Measurements from ENCODE around the gene SSBP3.

DNA sequence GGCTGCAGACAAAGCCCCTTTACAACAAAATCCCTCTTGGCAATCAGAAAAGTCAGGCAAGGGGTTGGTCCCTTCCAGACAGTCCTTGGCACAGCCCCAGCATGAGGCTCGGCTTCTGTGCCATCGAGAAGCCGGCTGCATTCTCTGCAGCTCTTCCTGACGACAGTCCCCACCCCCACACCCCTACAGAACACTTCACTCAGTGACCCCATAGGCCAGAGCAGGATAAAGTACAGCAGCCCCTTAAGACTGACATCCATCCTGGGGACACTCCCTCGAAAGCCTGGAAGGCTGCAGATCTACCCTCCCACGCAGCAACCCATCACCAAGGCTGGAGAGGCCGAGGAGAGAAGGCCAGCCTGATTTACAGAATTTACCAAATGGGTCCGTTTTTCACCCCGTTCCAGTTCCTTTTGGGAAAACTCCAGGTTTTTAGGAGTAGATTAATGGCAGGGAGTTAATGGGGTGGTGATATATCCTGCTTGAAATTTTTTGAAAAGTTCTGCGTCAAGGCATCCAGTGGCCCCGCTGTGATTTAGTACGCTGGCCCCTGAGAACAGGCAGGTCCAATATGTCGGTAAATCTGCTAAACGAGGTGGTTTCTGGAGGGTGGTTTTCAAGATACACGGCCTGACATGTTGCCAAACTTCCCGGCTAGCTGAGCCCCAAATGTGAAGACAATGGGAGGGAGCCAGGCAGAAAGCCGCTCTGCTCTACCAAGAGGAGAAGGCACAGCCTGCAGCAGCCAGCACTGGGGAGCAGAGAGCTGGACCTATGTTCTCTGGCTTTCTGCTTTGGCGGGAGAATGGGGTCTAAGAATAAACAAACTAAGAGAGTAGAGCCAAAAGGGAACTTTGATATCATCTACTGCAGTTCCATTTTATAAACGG lies 81.7 kb downstream of the SSBP3 start:
- no peak for TF ChIP-seq EZH2 (IDR thresholded peaks at IDR 0.05; ENCODE audit: low read length, unreplicated experiment)
- no peak for TF ChIP-seq CTCF (conservative IDR thresholded peaks at IDR 0.05; ENCODE audit: low read depth, low read length)
- TF ChIP-seq EZH2phosphoT487 (IDR thresholded peaks at IDR 0.05; ENCODE audit: borderline replicate concordance, low read length), result no peak
